Thoracic aorta (tissue), 2 donors: ENCODE measurements around the gene PGM5. TPM values are rescaled to one million over a fixed set of nuclear protein-coding genes. Genes with fewer than 3 reads are reported as not detected.

ENCODE experiments used
- ATAC-seq: fragments of 150-250 bp; one replicate; pipeline ENCODE4 v1.8.0; 2017; ENCODE audit warnings: low read depth; ENCODE audit not compliant: insufficient number of reproducible peaks, low FRiP score
- DNase-seq: peaks from one replicate; pipeline ENCODE4 v3.0.0-alpha.2; 2020; ENCODE audit warnings: low spot score
- H3K27ac ChIP-seq, 2 donors: fragments of 200-600 bp; sonication (generic); 1 replicate in 1 of 2; 2 replicates in 1 of 2; pipeline ENCODE4 v1.5.1; 2016; ENCODE audit warnings: mild to moderate bottlenecking in 2 of 2, moderate library complexity in 2 of 2
- H3K27me3 ChIP-seq: fragments of 200-600 bp; sonication (generic); replicated peaks from 2 replicates; pipeline ENCODE4 v1.6.0; 2016; ENCODE audit warnings: mild to moderate bottlenecking; ENCODE audit not compliant: insufficient read depth
- H3K36me3 ChIP-seq: fragments of 200-600 bp; sonication (generic); one replicate; pipeline ENCODE4 v1.5.1; 2016
- H3K4me1 ChIP-seq, 2 donors: fragments of 200-600 bp; sonication (generic); 1 replicate in 1 of 2; 2 replicates in 1 of 2; pipeline versions ENCODE4 v1.5.1 to v1.6.0; 2016; ENCODE audit warnings: low read depth in 2 of 2, mild to moderate bottlenecking in 1 of 2; ENCODE audit not compliant: control insufficient read depth in 1 of 2
- H3K4me3 ChIP-seq: fragments of 200-600 bp; sonication (generic); 2 replicates; pipeline ENCODE4 v1.5.1; 2016; ENCODE audit warnings: mild to moderate bottlenecking
- H3K9me3 ChIP-seq: fragments of 200-600 bp; sonication (generic); 2 replicates; pipeline ENCODE4 v1.5.1; 2016
- CTCF ChIP-seq: fragments of 200-600 bp; sonication (generic); IDR thresholded peaks from one replicate; pipeline ENCODE4 v1.5.1; 2019; ENCODE audit warnings: antibody characterized with exemption
- total RNA-seq, 2 donors: library from RNA; depleted of rRNA; stranded (reverse); fragments of >200 nt; gene quantifications; one replicate each; pipeline versions ENCODE4 v1.1.0 to v1.2.3, GENCODE V29; 2016

The PGM5 gene
- total RNA-seq, 2 donors from 2014 or later = 79.3 to 94.1 TPM

- H3K36me3 ChIP-seq = no peaks in the 10 kb centered on the region
- no peak overlapping the region for H3K27ac ChIP-seq
- H3K4me1 ChIP-seq = peaks cover 3 to 4% of the 10 kb centered on the region in 2 donors
- no peaks in the 10 kb centered on the region for H3K9me3 ChIP-seq
- no peaks in the 10 kb centered on the region for H3K27me3 ChIP-seq
- ATAC-seq (no peak), DNase-seq (no peak)
- TF ChIP-seq CTCF = no peak
- H3K4me3 ChIP-seq = no peak overlapping the region
Observed at GRCh38 chr9:68546596-68547390, 190.4 kb downstream of the PGM5 start.

- DNase-seq (no peak), ATAC-seq (no peak)
- Histone ChIP-seq H3K4me3 (no peak overlapping the region), H3K27me3 (no peaks in the 10 kb centered on the region), H3K27ac (no peak overlapping the region), H3K4me1 (peaks cover 0 to 3% of the 10 kb centered on the region in 2 donors), H3K9me3 (no peaks in the 10 kb centered on the region), H3K36me3 (no peaks in the 10 kb centered on the region)
- no peak for TF ChIP-seq CTCF
Observed at GRCh38 chr9:68547417-68547816, 191.0 kb downstream of the PGM5 start.

GRCh38 chr9:68548241-68548640, 191.8 kb downstream of the PGM5 start:
- H3K4me3 ChIP-seq = no peak overlapping the region
- DNase-seq = no peak
- no peak for TF ChIP-seq CTCF
- H3K4me1 ChIP-seq = peaks cover 0 to 3% of the 10 kb centered on the region in 2 donors
- H3K9me3 ChIP-seq = no peaks in the 10 kb centered on the region
- H3K36me3 ChIP-seq = no peaks in the 10 kb centered on the region
- no peak for ATAC-seq
- no peak overlapping the region for H3K27ac ChIP-seq
- H3K27me3 ChIP-seq = no peaks in the 10 kb centered on the region

- Histone ChIP-seq H3K4me1 (peaks cover 0 to 3% of the 10 kb centered on the region in 2 donors), H3K27me3 (no peaks in the 10 kb centered on the region), H3K9me3 (no peaks in the 10 kb centered on the region), H3K36me3 (no peaks in the 10 kb centered on the region), H3K4me3 (no peak overlapping the region), H3K27ac (no peak overlapping the region)
- no peak for TF ChIP-seq CTCF
- no peak for DNase-seq
- no peak for ATAC-seq
Observed at GRCh38 chr9:68551191-68551590, 194.8 kb downstream of the PGM5 start.

GRCh38 chr9:68552700-68553476, 196.5 kb downstream of the PGM5 start:
- no peaks in the 10 kb centered on the region for H3K9me3 ChIP-seq
- no peak overlapping the region for H3K4me3 ChIP-seq
- no peak overlapping the region for H3K27ac ChIP-seq
- no peaks in the 10 kb centered on the region for H3K27me3 ChIP-seq
- H3K4me1 ChIP-seq = no peaks in the 10 kb centered on the region
- ATAC-seq (no peak), DNase-seq (no peak)
- TF ChIP-seq CTCF = no peak
- no peaks in the 10 kb centered on the region for H3K36me3 ChIP-seq
